ENCODE results near the gene FYN. TPM values are rescaled to one million over a fixed set of nuclear protein-coding genes. Genes with fewer than 3 reads are reported as not detected.

Gene FYN
- total RNA-seq, 2 donors from 2014 or later = 25.7 to 83.1 TPM

- Histone ChIP-seq H3K36me3 (replicated peaks in 1 of 2; ENCODE audit: insufficient read depth in 1 of 2, low read depth in 2 of 2) (no peaks in the 10 kb centered on the region), H3K27me3 (no peaks in the 10 kb centered on the region), H3K4me3 (no peak overlapping the region), H3K27ac (no peak overlapping the region), H3K4me1 (peaks cover 14% of the 10 kb centered on the region), H3K9me3 (no peaks in the 10 kb centered on the region)
- no peak for DNase-seq
- 71 to 83% methylated on average over 9 of the region's 9 CpGs for WGBS, 2 donors
- TF ChIP-seq CTCF (IDR thresholded peaks at IDR 0.05) (no peak), POLR2A (IDR thresholded peaks at IDR 0.05) (no peak)
- ATAC-seq = no peak
- intact Hi-C loops (cut with DNase I) = no loop called here
These were observed 250.1 kb downstream of the FYN start for GRCh38 chr6:111623046-111623718.

- intact Hi-C loops (cut with DNase I) = no loop called here
- peak; percentile 35 for ATAC-seq
- Histone ChIP-seq H3K27me3 (no peaks in the 10 kb centered on the region), H3K4me1 (peaks cover 5% of the 10 kb centered on the region), H3K4me3 (no peak overlapping the region), H3K27ac (no peak overlapping the region), H3K9me3 (no peaks in the 10 kb centered on the region), H3K36me3 (replicated peaks in 1 of 2; ENCODE audit: insufficient read depth in 1 of 2, low read depth in 2 of 2) (no peaks in the 10 kb centered on the region)
- TF ChIP-seq POLR2A (IDR thresholded peaks at IDR 0.05) (no peak), CTCF (IDR thresholded peaks at IDR 0.05) (no peak)
- DNase-seq = peak in 2 of 4 donors; percentile 55 to 60
These were observed 253.1 kb downstream of the FYN start for GRCh38 chr6:111620169-111620568.

GRCh38 chr6:111618407-111618806 lies 254.8 kb downstream of the FYN start:
- no peak overlapping the region for H3K4me3 ChIP-seq
- no peaks in the 10 kb centered on the region for H3K9me3 ChIP-seq
- ATAC-seq (no peak), DNase-seq (no peak)
- WGBS, 2 donors = 91 to 92% methylated on average over 6 of the region's 6 CpGs
- H3K27me3 ChIP-seq = no peaks in the 10 kb centered on the region
- peaks cover 5% of the 10 kb centered on the region for H3K4me1 ChIP-seq
- intact Hi-C loops (cut with DNase I) = no loop called here
- no peaks in the 10 kb centered on the region for H3K36me3 ChIP-seq (replicated peaks in 1 of 2; ENCODE audit: insufficient read depth in 1 of 2, low read depth in 2 of 2)
- no peak overlapping the region for H3K27ac ChIP-seq
- TF ChIP-seq CTCF (IDR thresholded peaks at IDR 0.05) (no peak), POLR2A (IDR thresholded peaks at IDR 0.05) (no peak)

- DNase-seq = no peak
- H3K27me3 ChIP-seq = no peaks in the 10 kb centered on the region
- TF ChIP-seq CTCF (IDR thresholded peaks at IDR 0.05) = no peak
- intact Hi-C loops (cut with DNase I) = no loop called here
- no peak overlapping the region for H3K4me3 ChIP-seq
- no peaks in the 10 kb centered on the region for H3K9me3 ChIP-seq
- ATAC-seq = no peak
- 88 to 92% methylated on average over 5 of the region's 5 CpGs for WGBS, 2 donors
- H3K27ac ChIP-seq = no peak overlapping the region
- H3K4me1 ChIP-seq = peaks cover 5% of the 10 kb centered on the region
- no peaks in the 10 kb centered on the region for H3K36me3 ChIP-seq (replicated peaks in 1 of 2; ENCODE audit: insufficient read depth in 1 of 2, low read depth in 2 of 2)
These were observed 256.1 kb downstream of the FYN start for GRCh38 chr6:111617149-111617548.

GRCh38 chr6:111615916-111616612 lies 257.2 kb downstream of the FYN start:
- no peak for ATAC-seq
- no peak overlapping the region for H3K27ac ChIP-seq
- H3K4me3 ChIP-seq = no peak overlapping the region
- 78 to 81% methylated on average over 12 of the region's 12 CpGs for WGBS, 2 donors
- no peaks in the 10 kb centered on the region for H3K27me3 ChIP-seq
- no peak for DNase-seq
- no peaks in the 10 kb centered on the region for H3K9me3 ChIP-seq
- peaks cover 5% of the 10 kb centered on the region for H3K4me1 ChIP-seq
- TF ChIP-seq CTCF (IDR thresholded peaks at IDR 0.05) (no peak), POLR2A (IDR thresholded peaks at IDR 0.05) (no peak)
- H3K36me3 ChIP-seq (replicated peaks in 1 of 2; ENCODE audit: insufficient read depth in 1 of 2, low read depth in 2 of 2) = no peaks in the 10 kb centered on the region
- intact Hi-C loops (cut with DNase I) = no loop called here
